ENCODE measurements around the gene SGO2. TPM values are rescaled to one million over a fixed set of nuclear protein-coding genes. Genes with fewer than 3 reads are reported as not detected.

The SGO2 gene
- total and polyA plus RNA-seq, 9 of the 15 experiments (the other 6 are each of a cell fraction or from before 2014, with no cell fraction given): 14.5 to 25.9 (median 16.6) TPM

GRCh38 chr2:200525882-200526651, at the start of gene SGO2 (continued):
- TF ChIP-seq, protein P1, sequence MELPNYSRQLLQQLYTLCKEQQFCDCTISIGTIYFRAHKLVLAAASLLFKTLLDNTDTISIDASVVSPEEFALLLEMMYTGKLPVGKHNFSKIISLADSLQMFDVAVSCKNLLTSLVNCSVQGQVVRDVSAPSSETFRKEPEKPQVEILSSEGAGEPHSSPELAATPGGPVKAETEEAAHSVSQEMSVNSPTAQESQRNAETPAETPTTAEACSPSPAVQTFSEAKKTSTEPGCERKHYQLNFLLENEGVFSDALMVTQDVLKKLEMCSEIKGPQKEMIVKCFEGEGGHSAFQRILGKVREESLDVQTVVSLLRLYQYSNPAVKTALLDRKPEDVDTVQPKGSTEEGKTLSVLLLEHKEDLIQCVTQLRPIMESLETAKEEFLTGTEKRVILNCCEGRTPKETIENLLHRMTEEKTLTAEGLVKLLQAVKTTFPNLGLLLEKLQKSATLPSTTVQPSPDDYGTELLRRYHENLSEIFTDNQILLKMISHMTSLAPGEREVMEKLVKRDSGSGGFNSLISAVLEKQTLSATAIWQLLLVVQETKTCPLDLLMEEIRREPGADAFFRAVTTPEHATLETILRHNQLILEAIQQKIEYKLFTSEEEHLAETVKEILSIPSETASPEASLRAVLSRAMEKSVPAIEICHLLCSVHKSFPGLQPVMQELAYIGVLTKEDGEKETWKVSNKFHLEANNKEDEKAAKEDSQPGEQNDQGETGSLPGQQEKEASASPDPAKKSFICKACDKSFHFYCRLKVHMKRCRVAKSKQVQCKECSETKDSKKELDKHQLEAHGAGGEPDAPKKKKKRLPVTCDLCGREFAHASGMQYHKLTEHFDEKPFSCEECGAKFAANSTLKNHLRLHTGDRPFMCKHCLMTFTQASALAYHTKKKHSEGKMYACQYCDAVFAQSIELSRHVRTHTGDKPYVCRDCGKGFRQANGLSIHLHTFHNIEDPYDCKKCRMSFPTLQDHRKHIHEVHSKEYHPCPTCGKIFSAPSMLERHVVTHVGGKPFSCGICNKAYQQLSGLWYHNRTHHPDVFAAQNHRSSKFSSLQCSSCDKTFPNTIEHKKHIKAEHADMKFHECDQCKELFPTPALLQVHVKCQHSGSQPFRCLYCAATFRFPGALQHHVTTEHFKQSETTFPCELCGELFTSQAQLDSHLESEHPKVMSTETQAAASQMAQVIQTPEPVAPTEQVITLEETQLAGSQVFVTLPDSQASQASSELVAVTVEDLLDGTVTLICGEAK (IDR thresholded peaks at IDR 0.05): peak; percentile 90
- TF ChIP-seq, protein P1 (CRISPR knock-in tag; IDR thresholded peaks at IDR 0.05): no peak
- TF ChIP-seq COPS2 (conservative IDR thresholded peaks at IDR 0.05): no peak
- TF ChIP-seq TSHZ1 (CRISPR knock-in tag; IDR thresholded peaks at IDR 0.05): no peak
- TF ChIP-seq NCOR1 (IDR thresholded peaks at IDR 0.05): no peak
- no peak for TF ChIP-seq CHD1 (IDR thresholded peaks at IDR 0.05; ENCODE audit: low read length)
- TF ChIP-seq ZNF23 (CRISPR knock-in tag; IDR thresholded peaks at IDR 0.05): no peak
- TF ChIP-seq RNF2 (IDR thresholded peaks at IDR 0.05): 0 out of 2 replicates have a peak, but pooled peaks have one; percentile 18
- TF ChIP-seq GATAD2B (IDR thresholded peaks at IDR 0.05; ENCODE audit: borderline replicate concordance): peak; percentile 19; the same call in 1 of the 2 replicates
- 0 out of 2 replicates have a peak, but pooled peaks have one; percentile 41 for TF ChIP-seq E2F3 (CRISPR knock-in tag; IDR thresholded peaks at IDR 0.05)
- no peak for TF ChIP-seq NFRKB (IDR thresholded peaks at IDR 0.05; ENCODE audit: low read depth)
- no peak for TF ChIP-seq GTF2E2 (tag; IDR thresholded peaks at IDR 0.05)
- TF ChIP-seq FOXM1 (IDR thresholded peaks at IDR 0.05; ENCODE audit: low read depth): peak; percentile 99
- TF ChIP-seq FOXM1 (CRISPR knock-in tag; IDR thresholded peaks at IDR 0.05; ENCODE audit: low read depth): peak; percentile 62; the same call in 1 of the 2 replicates
- TF ChIP-seq, protein P2, sequence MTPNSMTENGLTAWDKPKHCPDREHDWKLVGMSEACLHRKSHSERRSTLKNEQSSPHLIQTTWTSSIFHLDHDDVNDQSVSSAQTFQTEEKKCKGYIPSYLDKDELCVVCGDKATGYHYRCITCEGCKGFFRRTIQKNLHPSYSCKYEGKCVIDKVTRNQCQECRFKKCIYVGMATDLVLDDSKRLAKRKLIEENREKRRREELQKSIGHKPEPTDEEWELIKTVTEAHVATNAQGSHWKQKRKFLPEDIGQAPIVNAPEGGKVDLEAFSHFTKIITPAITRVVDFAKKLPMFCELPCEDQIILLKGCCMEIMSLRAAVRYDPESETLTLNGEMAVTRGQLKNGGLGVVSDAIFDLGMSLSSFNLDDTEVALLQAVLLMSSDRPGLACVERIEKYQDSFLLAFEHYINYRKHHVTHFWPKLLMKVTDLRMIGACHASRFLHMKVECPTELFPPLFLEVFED (CRISPR knock-in tag; conservative IDR thresholded peaks at IDR 0.05): no peak

Data from K562 (cell line).